Neural cell (in vitro differentiated cells): ENCODE measurements around the gene DBX2.

Source experiments
- CTCF ChIP-seq: fragments of 450-650 bp; IDR thresholded peaks from 2 replicates; pipeline ENCODE4 v1.5.1; 2014; ENCODE audit warnings: antibody characterized with exemption, mild to moderate bottlenecking, moderate library complexity; ENCODE audit not compliant: poor library complexity, severe bottlenecking
- EP300 ChIP-seq: fragments of 450-650 bp; conservative IDR thresholded peaks from 2 replicates; pipeline ENCODE4 v1.6.1; 2014; ENCODE audit warnings: antibody characterized with exemption, mild to moderate bottlenecking, moderate library complexity; ENCODE audit not compliant: poor library complexity, severe bottlenecking
- POLR2AphosphoS5 ChIP-seq: IDR thresholded peaks from 2 replicates; pipeline ENCODE4 v1.6.1; 2012
- REST ChIP-seq: IDR thresholded peaks from 2 replicates; pipeline ENCODE4 v1.6.1; 2012; ENCODE audit warnings: borderline replicate concordance
- TAF1 ChIP-seq: IDR thresholded peaks from 2 replicates; pipeline ENCODE4 v1.6.1; 2012; ENCODE audit warnings: low read depth

GRCh38 chr12:45012749-45013148, 38.1 kb downstream of the DBX2 start:
- TF ChIP-seq CTCF (no peak), POLR2AphosphoS5 (no peak), TAF1 (no peak), EP300 (no peak), REST (no peak)
